Measurements from ENCODE around the gene MDN1.

DNA sequence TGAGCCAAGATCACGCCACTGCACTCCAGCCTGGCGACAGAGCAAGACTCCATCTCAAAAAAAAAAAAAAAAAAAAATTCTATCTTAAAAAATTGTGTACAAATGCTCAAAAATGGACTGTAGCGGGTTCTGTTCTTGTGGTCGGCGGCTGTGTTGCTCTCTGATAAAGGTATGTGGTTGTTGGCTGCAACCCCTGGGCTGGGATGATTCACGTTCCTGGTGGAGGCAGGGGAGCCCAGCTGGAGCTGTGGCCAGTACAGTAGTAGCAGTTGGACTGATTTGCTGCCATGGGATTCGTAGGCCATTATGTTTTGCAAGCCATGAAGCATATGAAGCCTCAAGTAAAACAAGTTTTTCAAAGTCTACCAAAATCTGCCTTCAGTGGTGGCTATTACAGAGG lies 22.3 kb downstream of the MDN1 start:
- TF ChIP-seq POLR2A (IDR thresholded peaks at IDR 0.05; ENCODE audit: low read length) (no peak), GATA1 (IDR thresholded peaks at IDR 0.05; ENCODE audit: low read depth, low read length) (no peak)

All from erythroblast (primary cell).